Left lung (tissue), 10 donors: ENCODE data around the gene SUFU. TPM values are rescaled to one million over a fixed set of nuclear protein-coding genes. Genes with fewer than 3 reads are reported as not detected.

Source experiments
- ATAC-seq: fragments of 200-7000 bp; cut with Tn5 transposase; one replicate; pipeline ENCODE4 v1.9.1; 2020; ENCODE audit warnings: moderate library complexity
- DNase-seq, 4 donors: peaks; one replicate each; pipeline ENCODE4 v3.0.0-alpha.2; 2013 to 2020
- H3K27ac ChIP-seq, 2 donors: fragments of 200-600 bp; sonication (generic) in 1 of 2; one replicate each; pipeline versions ENCODE4 v1.5.0 to v1.8.0; 2020 to 2021
- H3K27me3 ChIP-seq, 2 donors: fragments of 200-600 bp; sonication (generic) in 1 of 2; one replicate each; pipeline versions ENCODE4 v1.5.0 to v1.8.0; 2020 to 2021
- H3K36me3 ChIP-seq, 2 donors: fragments of 200-600 bp; sonication (generic) in 1 of 2; one replicate each; pipeline versions ENCODE4 v1.5.0 to v1.8.0; 2020 to 2021
- H3K4me1 ChIP-seq, 2 donors: fragments of 200-600 bp; one replicate each; pipeline ENCODE4 v1.8.0; 2021
- H3K4me3 ChIP-seq, 2 donors: fragments of 200-600 bp; sonication (generic) in 1 of 2; one replicate each; pipeline versions ENCODE4 v1.5.0 to v1.8.0; 2020 to 2021; ENCODE audit warnings: mild to moderate bottlenecking in 1 of 2
- H3K9me3 ChIP-seq, 2 donors: fragments of 200-600 bp; sonication (generic) in 1 of 2; one replicate each; pipeline versions ENCODE4 v1.5.0 to v1.8.0; 2020 to 2021
- intact Hi-C, 2 donors: fragments of 100-400 bp; cut with DNase I; formaldehyde crosslinking; loops; one replicate each; pipeline versions ENCODE4 v1.11.2 to v1.14.2; 2022
- polyA plus RNA-seq, 6 donors: library from polyadenylated mRNA; unstranded; fragments of 120-200 nt; gene quantifications; one replicate each; pipeline ENCODE4 v1.2.1, GENCODE V29; 2013; ENCODE audit not compliant: insufficient read length in 6 of 6
- total RNA-seq, 2 donors: library from RNA; stranded (reverse); fragmentation: NEBNext Ultra II Directional; extraction: Animal tissue kit (Norgen Biotek cat#: 25700); gene quantifications; one replicate each; pipeline ENCODE4 v1.2.1, GENCODE V29; 2021
- TF ChIP-seq, protein P1 (sequence below), 2 donors: fragments of 200-600 bp; sonication (generic) in 1 of 2; IDR thresholded peaks; one replicate each; pipeline versions ENCODE4 v1.5.0 to v1.8.0; 2021; ENCODE audit warnings: antibody characterized with exemption in 2 of 2
- donor health status: DM: no; HTN: yes; CAD: no.
- donor health status: DM: no; HTN: no; CAD: no.

Gene SUFU
- total and polyA plus RNA-seq, 8 donors: 13.4 to 30.7 (median 27.7) TPM

DNA sequence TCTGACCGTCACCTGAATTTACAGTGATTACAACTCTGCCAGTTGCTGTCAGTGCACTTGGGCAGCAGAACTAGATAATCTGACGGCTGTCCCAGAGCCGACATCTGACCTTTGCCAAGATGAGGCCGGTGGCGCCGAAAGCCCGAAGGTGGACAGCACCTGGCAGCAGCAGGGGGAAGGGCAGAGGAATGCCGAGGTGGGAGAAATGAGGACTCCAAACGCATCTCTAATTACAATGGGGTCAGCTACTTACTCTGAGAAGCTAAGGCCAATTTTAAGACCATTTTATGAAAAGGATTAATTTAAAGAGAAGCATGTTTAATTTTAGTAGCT is 174.3 kb downstream of the SUFU start:
- ATAC-seq: no peak
- H3K27me3 ChIP-seq: no peaks in the 10 kb centered on the region
- intact Hi-C loops: no loop called here
- H3K4me1 ChIP-seq: peaks cover 50 to 64% of the 10 kb centered on the region in 2 donors
- no peak overlapping the region for H3K4me3 ChIP-seq
- no peaks in the 10 kb centered on the region for H3K9me3 ChIP-seq
- no peaks in the 10 kb centered on the region for H3K36me3 ChIP-seq
- DNase-seq: peak in 2 of 4 donors; percentile 28 to 51
- H3K27ac ChIP-seq: peak overlapping the region in 1 of 2 donors; percentile 94
- TF ChIP-seq, protein P1, sequence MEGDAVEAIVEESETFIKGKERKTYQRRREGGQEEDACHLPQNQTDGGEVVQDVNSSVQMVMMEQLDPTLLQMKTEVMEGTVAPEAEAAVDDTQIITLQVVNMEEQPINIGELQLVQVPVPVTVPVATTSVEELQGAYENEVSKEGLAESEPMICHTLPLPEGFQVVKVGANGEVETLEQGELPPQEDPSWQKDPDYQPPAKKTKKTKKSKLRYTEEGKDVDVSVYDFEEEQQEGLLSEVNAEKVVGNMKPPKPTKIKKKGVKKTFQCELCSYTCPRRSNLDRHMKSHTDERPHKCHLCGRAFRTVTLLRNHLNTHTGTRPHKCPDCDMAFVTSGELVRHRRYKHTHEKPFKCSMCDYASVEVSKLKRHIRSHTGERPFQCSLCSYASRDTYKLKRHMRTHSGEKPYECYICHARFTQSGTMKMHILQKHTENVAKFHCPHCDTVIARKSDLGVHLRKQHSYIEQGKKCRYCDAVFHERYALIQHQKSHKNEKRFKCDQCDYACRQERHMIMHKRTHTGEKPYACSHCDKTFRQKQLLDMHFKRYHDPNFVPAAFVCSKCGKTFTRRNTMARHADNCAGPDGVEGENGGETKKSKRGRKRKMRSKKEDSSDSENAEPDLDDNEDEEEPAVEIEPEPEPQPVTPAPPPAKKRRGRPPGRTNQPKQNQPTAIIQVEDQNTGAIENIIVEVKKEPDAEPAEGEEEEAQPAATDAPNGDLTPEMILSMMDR (IDR thresholded peaks at IDR 0.05): no peak

DNA sequence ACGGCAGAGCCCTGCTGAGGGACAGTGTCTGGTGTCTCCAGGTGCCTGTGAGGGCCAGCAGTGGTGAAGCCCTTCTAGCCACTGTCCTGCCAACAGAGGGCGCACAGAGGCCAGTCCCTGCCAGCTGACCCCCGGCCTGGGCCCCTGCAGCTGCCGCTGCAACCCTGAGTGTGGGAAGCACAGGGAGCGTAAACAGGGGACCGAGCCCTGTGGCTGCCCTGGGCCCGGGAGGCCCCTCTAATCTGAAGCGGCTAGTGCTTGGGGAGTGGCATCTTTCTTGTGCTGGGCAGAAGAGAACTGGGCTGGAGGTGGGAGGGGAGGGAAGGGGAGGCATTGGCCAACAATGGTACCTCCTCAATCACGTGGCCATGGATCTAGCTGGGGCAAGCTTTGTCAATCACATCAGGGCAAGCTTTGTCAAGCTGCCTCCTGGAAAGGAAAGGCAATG is 175.1 kb downstream of the SUFU start:
- Histone ChIP-seq H3K9me3 (no peaks in the 10 kb centered on the region), H3K36me3 (no peaks in the 10 kb centered on the region), H3K27me3 (no peaks in the 10 kb centered on the region), H3K4me3 (no peak overlapping the region), H3K27ac (peak overlapping the region in 1 of 2 donors; percentile 94), H3K4me1 (peaks cover 45 to 56% of the 10 kb centered on the region in 2 donors)
- TF ChIP-seq, protein P1 (IDR thresholded peaks at IDR 0.05): peak; percentile 48 to 67
- ATAC-seq: peak; percentile 64
- intact Hi-C loops: no loop called here
- DNase-seq: peak in 3 of 4 donors; percentile 69 to 94 (median 79)

DNA sequence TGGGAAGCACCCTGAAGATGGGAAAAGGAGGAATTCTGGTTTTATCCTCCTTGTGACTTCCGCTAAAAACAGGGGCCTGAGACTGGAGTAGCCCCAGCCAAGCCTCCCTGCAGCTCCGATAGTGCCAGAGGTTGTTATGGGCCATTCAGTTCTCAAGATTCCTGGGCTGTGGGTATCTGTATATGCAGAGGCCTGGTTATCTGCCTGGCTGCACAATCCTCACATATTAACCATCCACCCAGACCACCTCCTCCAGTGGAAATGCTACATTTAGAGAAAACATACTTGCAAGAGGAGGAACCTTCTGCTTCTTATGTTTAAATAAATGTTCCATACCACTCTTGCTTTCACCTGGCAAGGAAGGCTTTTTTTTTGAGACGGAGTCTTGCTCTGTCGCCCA is 175.8 kb downstream of the SUFU start:
- Histone ChIP-seq H3K4me3 (no peak overlapping the region), H3K36me3 (no peaks in the 10 kb centered on the region), H3K4me1 (peaks cover 37 to 49% of the 10 kb centered on the region in 2 donors), H3K9me3 (no peaks in the 10 kb centered on the region), H3K27me3 (no peaks in the 10 kb centered on the region), H3K27ac (peak overlapping the region in 1 of 2 donors; percentile 94)
- intact Hi-C loops: no loop called here
- ATAC-seq: no peak
- TF ChIP-seq, protein P1 (IDR thresholded peaks at IDR 0.05): no peak
- peak in 1 of 4 donors; percentile 19 for DNase-seq

DNA sequence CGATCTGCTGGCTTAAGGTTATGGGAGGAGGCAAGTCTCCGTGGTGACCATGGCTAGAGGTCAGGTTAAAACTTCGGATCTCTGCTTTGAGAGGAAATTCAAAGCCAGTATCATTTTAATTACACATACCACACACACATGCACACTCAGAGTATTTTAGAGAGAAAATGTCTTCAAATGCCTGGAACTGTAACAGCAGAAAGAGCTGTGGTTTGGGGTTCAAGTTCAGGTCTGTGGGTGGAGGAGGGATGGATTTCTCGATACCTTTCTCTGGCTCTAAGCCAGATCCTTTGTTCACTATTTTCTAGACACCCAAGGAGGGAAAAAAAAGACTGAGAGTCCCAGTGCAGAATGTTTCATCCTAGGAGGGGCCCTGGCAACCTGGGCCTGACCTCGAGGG is 177.9 kb downstream of the SUFU start:
- Histone ChIP-seq H3K4me3 (no peak overlapping the region), H3K4me1 (peaks cover 16 to 28% of the 10 kb centered on the region in 2 donors), H3K36me3 (peaks cover 0 to 11% of the 10 kb centered on the region in 2 donors), H3K27me3 (no peaks in the 10 kb centered on the region), H3K27ac (no peak overlapping the region), H3K9me3 (no peaks in the 10 kb centered on the region)
- intact Hi-C loops: no loop called here
- TF ChIP-seq, protein P1 (IDR thresholded peaks at IDR 0.05): no peak
- ATAC-seq (no peak), DNase-seq (peak in 1 of 4 donors; percentile 13)

DNA sequence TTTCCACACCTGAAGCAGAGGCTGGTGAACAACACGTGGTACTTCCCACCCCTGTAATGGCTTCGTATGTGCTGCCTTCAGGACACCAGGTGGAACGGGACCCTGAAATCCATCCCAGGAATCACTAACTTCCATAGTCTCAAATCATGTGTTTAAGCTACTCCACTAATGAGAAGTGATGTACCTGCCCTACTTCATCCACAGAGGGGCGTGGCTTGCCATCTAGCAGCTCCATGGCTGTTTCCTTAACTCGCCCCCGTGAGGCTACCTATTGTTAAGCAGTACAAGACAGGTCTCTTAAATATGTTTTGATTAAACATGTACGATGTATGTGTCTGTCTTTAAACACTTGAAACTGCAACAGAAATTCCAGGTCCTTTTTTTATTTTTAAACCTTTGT is 178.6 kb downstream of the SUFU start:
- DNase-seq: peak in 1 of 4 donors; percentile 46
- TF ChIP-seq, protein P1 (IDR thresholded peaks at IDR 0.05): no peak
- H3K4me3 ChIP-seq: no peak overlapping the region
- ATAC-seq: peak; percentile 67
- H3K27ac ChIP-seq: no peak overlapping the region
- intact Hi-C loops: no loop called here
- H3K27me3 ChIP-seq: no peaks in the 10 kb centered on the region
- H3K4me1 ChIP-seq: peaks cover 9 to 21% of the 10 kb centered on the region in 2 donors
- no peaks in the 10 kb centered on the region for H3K9me3 ChIP-seq
- peaks cover 0 to 11% of the 10 kb centered on the region in 2 donors for H3K36me3 ChIP-seq
